ENCODE results near the gene CMYA5.

The CMYA5 gene

DNA sequence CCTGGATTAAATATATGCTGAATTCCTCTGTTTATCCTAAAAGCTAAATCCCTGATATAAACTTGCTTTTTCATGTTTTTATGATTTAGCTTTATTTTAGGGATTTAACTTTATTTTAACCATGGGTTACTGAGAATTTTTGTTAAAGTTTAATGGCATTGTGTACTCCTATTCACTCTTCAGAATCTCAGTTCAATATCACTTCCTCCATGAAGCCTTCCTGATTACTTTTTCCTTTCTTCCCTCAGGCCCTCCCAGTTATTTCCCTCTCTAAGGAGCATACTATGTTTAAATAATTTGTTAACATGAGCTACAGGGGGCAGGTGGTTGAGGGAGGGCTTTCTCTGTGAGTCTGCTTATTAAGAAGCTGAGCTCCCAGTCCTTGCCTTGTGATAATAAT is 151.5 kb downstream of the CMYA5 start:
- DNase-seq: no peak

DNA sequence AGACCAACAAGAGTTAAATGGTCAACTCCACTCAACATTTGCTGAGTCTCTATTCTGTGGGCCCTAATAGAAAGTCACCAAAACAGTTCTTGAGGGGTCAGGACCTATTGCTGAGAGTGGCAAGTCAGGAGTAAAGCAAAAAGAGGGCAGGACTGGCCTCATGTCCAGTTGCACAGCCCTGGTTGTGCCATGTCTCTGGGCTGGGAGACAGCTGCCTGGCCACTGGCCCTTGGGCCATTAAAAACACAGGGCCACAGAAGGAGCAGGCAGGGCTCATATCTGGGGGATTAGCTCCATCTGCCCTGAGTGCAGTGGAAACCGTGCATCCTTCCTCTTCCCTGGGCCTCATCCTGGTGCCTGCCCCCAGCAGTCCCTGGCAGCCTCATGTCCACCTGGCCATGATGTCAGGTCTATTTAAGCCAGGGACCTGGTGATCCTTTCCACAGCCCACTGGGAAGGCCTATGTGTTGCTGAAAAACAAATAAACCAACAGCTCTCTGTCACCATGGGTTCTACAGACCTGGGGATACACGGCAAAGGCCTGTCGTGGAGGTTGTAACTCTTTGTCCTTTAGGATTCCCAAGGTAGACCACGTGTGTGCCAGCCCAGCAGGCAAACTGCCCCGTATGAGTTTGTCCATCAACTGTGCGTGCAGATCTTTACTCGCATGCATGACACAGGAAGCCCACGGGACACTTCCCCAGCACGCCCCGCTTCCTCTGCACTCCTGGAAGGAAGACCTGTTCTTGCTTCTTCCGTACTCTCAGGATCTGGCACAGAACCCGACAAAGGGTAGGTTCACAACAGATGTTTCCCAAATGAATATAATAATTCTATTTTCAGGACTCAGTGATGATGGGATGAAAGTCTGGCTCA is 152.6 kb downstream of the CMYA5 start:
- no peak for DNase-seq

DNA sequence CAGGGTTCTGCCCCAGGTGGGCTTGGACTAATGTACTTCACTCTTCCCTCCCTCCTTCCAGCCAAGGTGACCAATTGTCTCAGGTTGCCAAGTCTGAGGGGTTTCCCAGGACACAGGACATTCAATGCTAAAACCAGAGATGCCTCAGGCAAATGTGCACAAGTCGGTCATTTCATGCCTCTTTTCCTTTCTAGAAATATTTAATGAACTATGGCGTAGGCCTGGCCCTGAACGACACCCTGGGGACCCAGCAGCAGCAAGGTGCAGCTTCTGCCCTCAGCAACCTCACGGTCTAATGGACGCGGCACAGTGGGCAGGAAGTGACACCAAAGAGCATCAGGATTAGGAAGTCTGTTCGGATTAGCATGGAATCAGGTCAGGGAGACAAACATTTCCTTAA is 153.4 kb downstream of the CMYA5 start:
- no peak for DNase-seq

- DNase-seq: no peak
Measured at GRCh38 chr5:79843450-79844388, 154.1 kb downstream of the CMYA5 start.

- DNase-seq: no peak
Measured at GRCh38 chr5:79844571-79844970, 154.9 kb downstream of the CMYA5 start.

DNA sequence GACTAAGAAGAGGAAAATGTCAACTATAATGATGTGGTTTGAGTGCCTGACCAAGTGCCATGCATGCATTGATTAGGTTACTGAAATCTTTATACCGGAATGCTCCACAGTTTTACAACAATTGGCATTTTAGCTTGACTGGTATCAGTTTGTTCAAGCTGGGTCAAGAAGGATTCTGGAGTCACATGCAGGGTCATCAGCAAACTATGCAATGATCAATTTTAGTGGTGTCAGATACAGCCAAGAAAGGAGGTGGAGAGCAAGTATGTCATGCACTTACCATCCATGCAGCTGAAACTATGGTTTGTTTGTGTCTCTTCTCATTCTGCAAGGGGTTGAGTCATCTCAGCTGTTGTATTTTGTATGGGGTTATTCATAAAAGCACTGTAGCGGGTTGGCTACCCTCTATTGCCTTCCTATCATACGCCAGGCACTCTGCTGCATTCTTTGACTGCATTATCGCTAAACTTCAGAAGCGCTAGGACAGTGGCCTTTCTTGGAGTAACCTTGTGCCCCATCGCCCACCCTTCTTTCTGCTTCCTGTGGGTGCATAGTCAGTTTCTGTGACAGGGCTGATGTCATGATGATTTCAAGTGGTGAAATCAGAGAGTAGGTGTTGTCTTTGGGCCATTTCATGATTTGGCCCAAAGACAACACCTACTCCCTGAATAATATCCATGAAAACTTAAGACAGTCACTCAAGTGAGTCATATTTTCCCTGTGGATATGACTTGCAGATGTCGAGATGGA is 156.0 kb downstream of the CMYA5 start:
- no peak for DNase-seq

GRCh38 chr5:79846198-79846521 is 156.5 kb downstream of the CMYA5 start:
- no peak for DNase-seq

DNA sequence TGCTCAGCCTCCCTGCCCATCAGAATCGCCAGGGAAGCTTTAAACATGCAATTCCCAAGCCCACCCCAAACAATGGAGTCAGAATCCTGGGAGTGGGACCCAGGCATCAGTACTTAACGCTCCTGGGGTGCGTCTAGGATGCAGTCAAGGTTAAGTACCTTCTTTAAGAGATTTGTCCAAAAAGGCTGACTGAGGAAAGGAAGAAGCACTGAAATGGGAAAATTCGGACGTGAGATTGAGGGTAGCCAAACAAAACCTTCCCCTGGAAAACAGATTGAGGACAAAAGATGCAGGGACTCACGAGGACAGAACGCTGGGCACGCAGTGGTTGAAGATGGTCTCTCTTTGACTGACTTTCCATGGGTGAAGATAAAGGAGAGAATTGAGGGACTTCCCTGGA is 157.9 kb downstream of the CMYA5 start:
- no peak for DNase-seq

DNA sequence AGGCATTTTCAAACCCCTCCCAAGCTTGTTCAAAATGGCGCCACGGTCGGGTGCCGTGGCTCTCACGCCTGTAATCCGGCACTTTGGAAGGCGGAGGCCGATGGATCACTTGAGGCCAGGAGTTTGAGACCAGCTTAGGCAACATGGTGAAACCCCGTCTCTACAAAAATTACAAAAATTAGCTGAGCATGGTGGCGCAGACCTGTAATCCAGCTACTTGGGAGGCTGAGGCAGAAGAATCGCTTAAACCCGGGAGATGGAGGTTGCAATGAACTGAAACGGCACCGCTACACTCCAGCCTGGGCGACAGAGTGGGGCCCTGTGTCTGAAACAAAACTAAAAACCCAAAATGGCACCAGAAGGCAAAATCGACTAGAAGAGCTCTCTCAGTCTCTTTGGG is 159.4 kb downstream of the CMYA5 start:
- DNase-seq: no peak
